Measurements from ENCODE around the gene THEMIS.

Gene THEMIS

GRCh38 chr6:127832381-127832780 lies 68.5 kb downstream of the THEMIS start:
- TF ChIP-seq REST (IDR thresholded peaks at IDR 0.05; ENCODE audit: insufficient replicate concordance, low read depth) = no peak
- no peak for TF ChIP-seq POLR2AphosphoS5 (IDR thresholded peaks at IDR 0.05; ENCODE audit: low read depth)
- TF ChIP-seq GABPA (IDR thresholded peaks at IDR 0.05; ENCODE audit: low read depth) = no peak
- no peak for TF ChIP-seq SPI1 (IDR thresholded peaks at IDR 0.05; ENCODE audit: borderline replicate concordance, low read depth)
- no peak for TF ChIP-seq CTCF (IDR thresholded peaks at IDR 0.05; ENCODE audit: insufficient read depth, low read length)
- no peak overlapping the region for H3K27ac ChIP-seq (replicated peaks)
- no peak overlapping the region for H3K4me3 ChIP-seq (replicated peaks; ENCODE audit: insufficient read depth, low read length)
- DNase-seq (ENCODE audit: low read depth in 1 of 2, low spot score in 1 of 2) = no peak
- no peaks in the 10 kb centered on the region for H3K27me3 ChIP-seq (ENCODE audit: insufficient read depth, poor library complexity, severe bottlenecking)

GRCh38 chr6:127824061-127824460 lies 76.8 kb downstream of the THEMIS start:
- TF ChIP-seq GABPA (IDR thresholded peaks at IDR 0.05; ENCODE audit: low read depth) (no peak), POLR2AphosphoS5 (IDR thresholded peaks at IDR 0.05; ENCODE audit: low read depth) (no peak), CTCF (IDR thresholded peaks at IDR 0.05; ENCODE audit: insufficient read depth, low read length) (no peak), SPI1 (IDR thresholded peaks at IDR 0.05; ENCODE audit: borderline replicate concordance, low read depth) (no peak), REST (IDR thresholded peaks at IDR 0.05; ENCODE audit: insufficient replicate concordance, low read depth) (no peak)
- DNase-seq (ENCODE audit: low read depth in 1 of 2, low spot score in 1 of 2) = no peak

GRCh38 chr6:127821431-127821830 lies 79.4 kb downstream of the THEMIS start:
- Histone ChIP-seq H3K27ac (replicated peaks) (no peak overlapping the region), H3K4me3 (replicated peaks; ENCODE audit: insufficient read depth, low read length) (no peak overlapping the region), H3K27me3 (ENCODE audit: insufficient read depth, poor library complexity, severe bottlenecking) (no peaks in the 10 kb centered on the region)
- TF ChIP-seq REST (IDR thresholded peaks at IDR 0.05; ENCODE audit: insufficient replicate concordance, low read depth) (no peak), CTCF (IDR thresholded peaks at IDR 0.05; ENCODE audit: insufficient read depth, low read length) (no peak), GABPA (IDR thresholded peaks at IDR 0.05; ENCODE audit: low read depth) (no peak), POLR2AphosphoS5 (IDR thresholded peaks at IDR 0.05; ENCODE audit: low read depth) (no peak), SPI1 (IDR thresholded peaks at IDR 0.05; ENCODE audit: borderline replicate concordance, low read depth) (no peak)
- no peak for DNase-seq (ENCODE audit: low read depth in 1 of 2, low spot score in 1 of 2)

More at GRCh38 chr6:127824061-127824460, 76.8 kb downstream of the THEMIS start:
- Histone ChIP-seq H3K27me3 (ENCODE audit: insufficient read depth, poor library complexity, severe bottlenecking) (no peaks in the 10 kb centered on the region), H3K27ac (replicated peaks) (no peak overlapping the region), H3K4me3 (replicated peaks; ENCODE audit: insufficient read depth, low read length) (no peak overlapping the region)

Data from HL-60 (cell line).